ENCODE measurements around the gene SRPX.

The SRPX gene

DNA sequence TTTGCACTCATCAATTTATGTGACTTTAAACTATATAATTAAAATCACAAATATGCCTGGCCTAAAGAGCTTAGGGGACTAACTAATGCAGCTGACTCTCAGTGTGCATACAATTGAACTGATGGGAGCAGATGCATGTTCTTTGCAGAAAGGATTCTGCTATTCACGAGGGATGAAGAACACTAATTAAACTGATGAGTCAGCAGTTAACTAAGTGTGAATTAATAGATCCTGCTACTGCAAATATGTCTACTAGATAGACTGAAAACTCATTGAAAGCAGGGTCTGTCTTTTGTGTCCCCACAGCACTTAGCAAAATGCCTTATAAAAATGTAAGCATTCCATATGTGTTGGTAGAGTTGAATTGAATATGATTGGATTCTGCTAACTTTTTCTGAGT is 104.0 kb downstream of the SRPX start:
- H3K4me1 ChIP-seq (ENCODE audit: control insufficient read depth in 2 of 2, insufficient read depth in 1 of 2, low read depth in 1 of 2, low read length in 2 of 2), result no peaks in the 10 kb centered on the region
- H2AK5ac ChIP-seq (ENCODE audit: low read depth, low read length), result no peak overlapping the region
- H3K27ac ChIP-seq (replicated peaks; ENCODE audit: low read length), result no peak overlapping the region
- no peak overlapping the region for H3K14ac ChIP-seq (ENCODE audit: low read length)
- H3K4ac ChIP-seq (ENCODE audit: low read length), result no peak overlapping the region
- H2BK5ac ChIP-seq (ENCODE audit: low read length), result no peak overlapping the region
- H3K27me3 ChIP-seq (ENCODE audit: control insufficient read depth in 3 of 3, insufficient read depth in 3 of 3, low read depth in 1 of 3, low read length in 3 of 3), result no peaks in the 10 kb centered on the region
- no peaks in the 10 kb centered on the region for H3K36me3 ChIP-seq (replicated peaks in 1 of 2; ENCODE audit: control insufficient read depth in 2 of 2, insufficient read depth in 2 of 2, low read length in 2 of 2)
- no peak for DNase-seq (ENCODE audit: low spot score)
- no peak overlapping the region for H4K91ac ChIP-seq (ENCODE audit: low read depth, low read length, poor library complexity)
- H4K8ac ChIP-seq (ENCODE audit: low read depth, low read length), result no peak overlapping the region
- H3K9ac ChIP-seq (ENCODE audit: low read depth, low read length, poor library complexity), result no peak overlapping the region
- no CpG with 5 or more reads among the region's 1 CpG for WGBS, 2 donors (ENCODE audit: extremely low coverage in 2 of 2, insufficient read length in 2 of 2, insufficient replicate concordance in 1 of 2)
- H3K23ac ChIP-seq (ENCODE audit: low read depth, low read length, poor library complexity), result no peak overlapping the region
- H2BK120ac ChIP-seq (ENCODE audit: low read depth, low read length), result no peak overlapping the region
- H2BK12ac ChIP-seq (ENCODE audit: low read length), result no peak overlapping the region
- H3K79me1 ChIP-seq (ENCODE audit: low read depth, low read length), result no peaks in the 10 kb centered on the region
- no peak overlapping the region for H3K4me3 ChIP-seq (ENCODE audit: low read length in 2 of 2)
- H3K4me2 ChIP-seq (ENCODE audit: insufficient read depth, low read length, poor library complexity, severe bottlenecking), result no peak overlapping the region
- no peak overlapping the region for H3K18ac ChIP-seq (ENCODE audit: low read length)
- no peak overlapping the region for H2AFZ ChIP-seq (ENCODE audit: low read length)
- no peak overlapping the region for H2BK15ac ChIP-seq (ENCODE audit: low read length)
- H3K9me3 ChIP-seq (replicated peaks in 1 of 2; ENCODE audit: control insufficient read depth in 2 of 2, insufficient read depth in 1 of 2, low read depth in 1 of 2, low read length in 2 of 2), result no peaks in the 10 kb centered on the region

DNA sequence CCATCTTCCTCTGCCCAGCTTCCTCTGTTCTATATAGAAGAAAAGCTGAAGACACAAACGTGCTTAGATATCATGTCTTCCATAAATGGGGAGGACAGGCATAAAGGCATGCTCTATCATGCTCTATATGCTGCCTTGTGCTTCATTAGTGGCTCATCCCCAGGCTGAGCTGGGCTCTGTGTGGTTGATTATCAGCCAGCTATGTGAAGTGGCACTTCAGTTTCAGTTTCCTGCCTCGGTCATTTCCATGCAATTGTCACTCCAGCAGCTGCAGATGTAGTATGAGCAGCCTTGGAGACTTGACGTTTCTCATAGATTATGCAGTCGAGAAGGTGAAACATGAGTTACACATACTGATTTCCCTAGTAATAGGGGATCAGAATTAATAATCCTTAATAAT is 108.1 kb downstream of the SRPX start:
- no CpG with 5 or more reads among the region's 4 CpGs for WGBS, 2 donors (ENCODE audit: extremely low coverage in 2 of 2, insufficient read length in 2 of 2, insufficient replicate concordance in 1 of 2)
- H3K27ac ChIP-seq (replicated peaks; ENCODE audit: low read length), result no peak overlapping the region

GRCh38 chrX:38111196-38111595 is 109.5 kb downstream of the SRPX start:
- Histone ChIP-seq H3K4ac (ENCODE audit: low read length) (no peak overlapping the region), H2BK120ac (ENCODE audit: low read depth, low read length) (no peak overlapping the region), H2AK5ac (ENCODE audit: low read depth, low read length) (no peak overlapping the region), H3K27ac (replicated peaks; ENCODE audit: low read length) (no peak overlapping the region), H3K27me3 (ENCODE audit: control insufficient read depth in 3 of 3, insufficient read depth in 3 of 3, low read depth in 1 of 3, low read length in 3 of 3) (no peaks in the 10 kb centered on the region), H3K18ac (ENCODE audit: low read length) (no peak overlapping the region), H3K4me1 (ENCODE audit: control insufficient read depth in 2 of 2, insufficient read depth in 1 of 2, low read depth in 1 of 2, low read length in 2 of 2) (no peaks in the 10 kb centered on the region), H3K9me3 (replicated peaks in 1 of 2; ENCODE audit: control insufficient read depth in 2 of 2, insufficient read depth in 1 of 2, low read depth in 1 of 2, low read length in 2 of 2) (no peaks in the 10 kb centered on the region), H4K91ac (ENCODE audit: low read depth, low read length, poor library complexity) (no peak overlapping the region), H3K23ac (ENCODE audit: low read depth, low read length, poor library complexity) (no peak overlapping the region), H3K79me1 (ENCODE audit: low read depth, low read length) (no peaks in the 10 kb centered on the region), H4K8ac (ENCODE audit: low read depth, low read length) (no peak overlapping the region), H3K4me3 (ENCODE audit: low read length in 2 of 2) (no peak overlapping the region), H2BK15ac (ENCODE audit: low read length) (no peak overlapping the region), H3K4me2 (ENCODE audit: insufficient read depth, low read length, poor library complexity, severe bottlenecking) (no peak overlapping the region), H2AFZ (ENCODE audit: low read length) (no peak overlapping the region), H3K36me3 (replicated peaks in 1 of 2; ENCODE audit: control insufficient read depth in 2 of 2, insufficient read depth in 2 of 2, low read length in 2 of 2) (no peaks in the 10 kb centered on the region), H2BK12ac (ENCODE audit: low read length) (no peak overlapping the region), H2BK5ac (ENCODE audit: low read length) (no peak overlapping the region), H3K9ac (ENCODE audit: low read depth, low read length, poor library complexity) (no peak overlapping the region), H3K14ac (ENCODE audit: low read length) (no peak overlapping the region)
- no peak for DNase-seq (ENCODE audit: low spot score)
- WGBS, 2 donors (ENCODE audit: extremely low coverage in 2 of 2, insufficient read length in 2 of 2, insufficient replicate concordance in 1 of 2), result no CpG with 5 or more reads among the region's 5 CpGs

More for the DNA sequence above, 108.1 kb downstream of the SRPX start:
- H4K91ac ChIP-seq (ENCODE audit: low read depth, low read length, poor library complexity), result no peak overlapping the region
- no peak overlapping the region for H3K4ac ChIP-seq (ENCODE audit: low read length)
- no peak overlapping the region for H2BK15ac ChIP-seq (ENCODE audit: low read length)
- H3K4me3 ChIP-seq (ENCODE audit: low read length in 2 of 2), result no peak overlapping the region
- H3K14ac ChIP-seq (ENCODE audit: low read length), result no peak overlapping the region
- H3K36me3 ChIP-seq (replicated peaks in 1 of 2; ENCODE audit: control insufficient read depth in 2 of 2, insufficient read depth in 2 of 2, low read length in 2 of 2), result no peaks in the 10 kb centered on the region
- H3K27me3 ChIP-seq (ENCODE audit: control insufficient read depth in 3 of 3, insufficient read depth in 3 of 3, low read depth in 1 of 3, low read length in 3 of 3), result no peaks in the 10 kb centered on the region
- H4K8ac ChIP-seq (ENCODE audit: low read depth, low read length), result no peak overlapping the region
- no peak overlapping the region for H2AK5ac ChIP-seq (ENCODE audit: low read depth, low read length)
- no peaks in the 10 kb centered on the region for H3K79me1 ChIP-seq (ENCODE audit: low read depth, low read length)
- H3K4me1 ChIP-seq (ENCODE audit: control insufficient read depth in 2 of 2, insufficient read depth in 1 of 2, low read depth in 1 of 2, low read length in 2 of 2), result no peaks in the 10 kb centered on the region
- H3K23ac ChIP-seq (ENCODE audit: low read depth, low read length, poor library complexity), result no peak overlapping the region
- no peak overlapping the region for H3K9ac ChIP-seq (ENCODE audit: low read depth, low read length, poor library complexity)
- no peak overlapping the region for H3K4me2 ChIP-seq (ENCODE audit: insufficient read depth, low read length, poor library complexity, severe bottlenecking)
- H3K9me3 ChIP-seq (replicated peaks in 1 of 2; ENCODE audit: control insufficient read depth in 2 of 2, insufficient read depth in 1 of 2, low read depth in 1 of 2, low read length in 2 of 2), result no peaks in the 10 kb centered on the region
- H2BK120ac ChIP-seq (ENCODE audit: low read depth, low read length), result no peak overlapping the region
- H2BK12ac ChIP-seq (ENCODE audit: low read length), result no peak overlapping the region
- no peak for DNase-seq (ENCODE audit: low spot score)
- H2AFZ ChIP-seq (ENCODE audit: low read length), result no peak overlapping the region
- H2BK5ac ChIP-seq (ENCODE audit: low read length), result no peak overlapping the region
- no peak overlapping the region for H3K18ac ChIP-seq (ENCODE audit: low read length)

GRCh38 chrX:38110231-38110630 is 110.4 kb downstream of the SRPX start:
- H3K27me3 ChIP-seq (ENCODE audit: control insufficient read depth in 3 of 3, insufficient read depth in 3 of 3, low read depth in 1 of 3, low read length in 3 of 3), result no peaks in the 10 kb centered on the region
- no peak overlapping the region for H3K9ac ChIP-seq (ENCODE audit: low read depth, low read length, poor library complexity)
- H2BK15ac ChIP-seq (ENCODE audit: low read length), result no peak overlapping the region
- H2BK5ac ChIP-seq (ENCODE audit: low read length), result no peak overlapping the region
- H3K23ac ChIP-seq (ENCODE audit: low read depth, low read length, poor library complexity), result no peak overlapping the region
- no peak overlapping the region for H2BK120ac ChIP-seq (ENCODE audit: low read depth, low read length)
- no peak overlapping the region for H3K14ac ChIP-seq (ENCODE audit: low read length)
- no peak overlapping the region for H3K18ac ChIP-seq (ENCODE audit: low read length)
- no peaks in the 10 kb centered on the region for H3K79me1 ChIP-seq (ENCODE audit: low read depth, low read length)
- no peak overlapping the region for H2AK5ac ChIP-seq (ENCODE audit: low read depth, low read length)
- no peak overlapping the region for H3K4ac ChIP-seq (ENCODE audit: low read length)
- no peak overlapping the region for H3K27ac ChIP-seq (replicated peaks; ENCODE audit: low read length)
- H2BK12ac ChIP-seq (ENCODE audit: low read length), result no peak overlapping the region
- no peak overlapping the region for H4K91ac ChIP-seq (ENCODE audit: low read depth, low read length, poor library complexity)
- no peaks in the 10 kb centered on the region for H3K9me3 ChIP-seq (replicated peaks in 1 of 2; ENCODE audit: control insufficient read depth in 2 of 2, insufficient read depth in 1 of 2, low read depth in 1 of 2, low read length in 2 of 2)
- DNase-seq (ENCODE audit: low spot score), result no peak
- no peak overlapping the region for H4K8ac ChIP-seq (ENCODE audit: low read depth, low read length)
- H3K4me1 ChIP-seq (ENCODE audit: control insufficient read depth in 2 of 2, insufficient read depth in 1 of 2, low read depth in 1 of 2, low read length in 2 of 2), result no peaks in the 10 kb centered on the region
- H3K36me3 ChIP-seq (replicated peaks in 1 of 2; ENCODE audit: control insufficient read depth in 2 of 2, insufficient read depth in 2 of 2, low read length in 2 of 2), result no peaks in the 10 kb centered on the region
- no peak overlapping the region for H3K4me2 ChIP-seq (ENCODE audit: insufficient read depth, low read length, poor library complexity, severe bottlenecking)
- WGBS, 2 donors (ENCODE audit: extremely low coverage in 2 of 2, insufficient read length in 2 of 2, insufficient replicate concordance in 1 of 2), result no CpG with 5 or more reads among the region's 6 CpGs
- H3K4me3 ChIP-seq (ENCODE audit: low read length in 2 of 2), result no peak overlapping the region
- no peak overlapping the region for H2AFZ ChIP-seq (ENCODE audit: low read length)
